Activated CD4-positive, CD25-positive, alpha-beta regulatory T cell (primary cell): ENCODE results near the gene UBE2L3.
"Not testable (repeated sequence)": the region's sequence is repeated elsewhere in the genome, so short reads cannot be mapped to it uniquely, and the experiment has no call there.

ENCODE experiments used
- DNase-seq, 4 experiments: peaks; one replicate each; lab custom pipeline; 2025; lab: John Stamatoyannopoulos, UW

UBE2L3 gene

GRCh38 chr22:21602579-21602978 is 35.1 kb downstream of the UBE2L3 start:
- DNase-seq, result no peak

- no peak for DNase-seq
Observed at GRCh38 chr22:21603973-21604372, 36.5 kb downstream of the UBE2L3 start.

GRCh38 chr22:21605887-21606564 is 38.5 kb downstream of the UBE2L3 start:
- no peak for DNase-seq

- DNase-seq, result no peak
Observed at GRCh38 chr22:21606775-21607174, 39.3 kb downstream of the UBE2L3 start.

GRCh38 chr22:21609556-21610157 is 42.1 kb downstream of the UBE2L3 start:
- DNase-seq, result not testable (repeated sequence)

- DNase-seq, result no peak
Observed at GRCh38 chr22:21611210-21611977, 43.9 kb downstream of the UBE2L3 start.

GRCh38 chr22:21612858-21613257 is 45.3 kb downstream of the UBE2L3 start:
- no peak for DNase-seq

GRCh38 chr22:21613553-21614233 is 46.2 kb downstream of the UBE2L3 start:
- no peak for DNase-seq

GRCh38 chr22:21615731-21616130 is 48.2 kb downstream of the UBE2L3 start:
- no peak for DNase-seq

GRCh38 chr22:21617337-21617736 is 49.8 kb downstream of the UBE2L3 start:
- DNase-seq, result not testable (repeated sequence)

GRCh38 chr22:21621025-21621424 is 53.5 kb downstream of the UBE2L3 start:
- no peak for DNase-seq

GRCh38 chr22:21622011-21622918 is 54.8 kb downstream of the UBE2L3 start:
- no peak for DNase-seq

- no peak for DNase-seq
Observed at GRCh38 chr22:21622919-21623647, 55.6 kb downstream of the UBE2L3 start.

- DNase-seq, result no peak
Observed at GRCh38 chr22:21623648-21623970, 56.1 kb downstream of the UBE2L3 start.

GRCh38 chr22:21624120-21624879 is 56.8 kb downstream of the UBE2L3 start:
- peak in 1 of 4 experiments; percentile 48 for DNase-seq

GRCh38 chr22:21624880-21625791 is 57.6 kb downstream of the UBE2L3 start:
- no peak for DNase-seq

GRCh38 chr22:21626073-21626734 is 58.7 kb downstream of the UBE2L3 start:
- no peak for DNase-seq

GRCh38 chr22:21626735-21627469 is 59.4 kb downstream of the UBE2L3 start:
- no peak for DNase-seq
